Fibroblast of villous mesenchyme (primary cell): Measurements from ENCODE around the gene MPPED1. TPM values are rescaled to one million over a fixed set of nuclear protein-coding genes. Genes with fewer than 3 reads are reported as not detected.

Experiments
- DNase-seq: peaks from one replicate; pipeline ENCODE4 v3.0.0-alpha.2; 2010; ENCODE audit warnings: low read depth
- H3K4me3 ChIP-seq: 2 replicates; pipeline ENCODE4 v1.5.1; 2011; ENCODE audit warnings: low read depth, mild to moderate bottlenecking, low read length
- CTCF ChIP-seq: IDR thresholded peaks from 2 replicates; pipeline ENCODE4 v1.5.1; 2012; ENCODE audit warnings: low read depth, mild to moderate bottlenecking, low read length; ENCODE audit not compliant: insufficient read depth
- total RNA-seq: library from RNA; depleted of rRNA; stranded (reverse); fragments of >200 nt; gene quantifications from 2 replicates; pipeline ENCODE4 v1.2.3, GENCODE V29; 2012

MPPED1 gene
- total RNA-seq, 1 donor: not detected

- no peak for TF ChIP-seq CTCF
- H3K4me3 ChIP-seq: no peak overlapping the region
- no peak for DNase-seq
These were observed 128.0 kb downstream of the MPPED1 start for GRCh38 chr22:43539572-43540528.

- no peak overlapping the region for H3K4me3 ChIP-seq
- no peak for DNase-seq
- no peak for TF ChIP-seq CTCF
These were observed 128.7 kb downstream of the MPPED1 start for GRCh38 chr22:43540529-43540923.

GRCh38 chr22:43541022-43541421 is 129.2 kb downstream of the MPPED1 start:
- no peak for DNase-seq
- no peak overlapping the region for H3K4me3 ChIP-seq
- no peak for TF ChIP-seq CTCF

- H3K4me3 ChIP-seq: no peak overlapping the region
- TF ChIP-seq CTCF: no peak
- DNase-seq: no peak
These were observed 129.9 kb downstream of the MPPED1 start for GRCh38 chr22:43541462-43542407.

GRCh38 chr22:43542681-43543521 is 131.1 kb downstream of the MPPED1 start:
- H3K4me3 ChIP-seq: no peak overlapping the region
- DNase-seq: no peak
- TF ChIP-seq CTCF: no peak
